ENCODE results near the gene HTR2B. TPM values are rescaled to one million over a fixed set of nuclear protein-coding genes. Genes with fewer than 3 reads are reported as not detected.

The HTR2B gene
- total RNA-seq, 1 experiment from 2014 or later, result not detected

DNA sequence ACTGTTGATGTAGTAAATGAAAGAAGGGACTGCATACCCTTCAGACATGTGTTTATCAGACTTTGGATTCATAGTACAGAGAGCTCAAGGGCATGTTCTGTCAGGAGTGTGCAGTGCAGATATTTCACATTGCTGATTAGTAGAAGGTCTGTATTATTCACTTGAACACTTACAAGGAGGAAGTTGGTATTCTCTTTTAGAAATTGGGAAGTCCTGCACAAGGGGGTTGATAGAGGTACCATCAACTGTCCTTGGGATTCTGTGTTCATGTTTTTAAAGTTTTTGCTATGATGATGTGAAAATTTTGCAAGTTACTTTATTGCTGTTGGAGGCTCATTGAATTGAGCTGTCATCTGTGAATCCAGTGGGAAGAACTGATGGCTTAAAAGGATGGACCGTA is 61.5 kb downstream of the HTR2B start:
- H3K4me3 ChIP-seq, result no peak overlapping the region
- no peak for DNase-seq
- no peaks in the 10 kb centered on the region for H3K9me3 ChIP-seq
- H3K27me3 ChIP-seq, result no peaks in the 10 kb centered on the region
- peaks cover 83% of the 10 kb centered on the region for H3K36me3 ChIP-seq

DNA sequence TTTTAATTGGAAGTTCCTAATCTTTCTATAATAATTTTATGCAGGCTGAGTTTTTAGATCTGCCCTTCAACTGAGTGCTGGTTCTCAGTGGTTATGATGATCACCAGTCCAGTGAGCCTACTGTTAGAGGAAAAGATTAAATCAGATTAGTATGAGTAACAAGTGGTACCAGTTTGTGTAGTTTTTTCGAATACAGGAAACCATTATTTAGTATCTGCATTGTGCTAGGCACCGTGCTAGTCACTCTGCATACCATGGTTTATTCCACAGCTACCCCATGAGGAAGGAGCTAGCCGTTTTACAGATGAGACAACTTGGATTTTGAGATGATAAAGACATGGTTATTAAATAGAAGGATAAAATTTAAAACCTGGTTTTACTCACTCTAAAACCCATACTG is 62.1 kb downstream of the HTR2B start:
- no peaks in the 10 kb centered on the region for H3K9me3 ChIP-seq
- H3K27me3 ChIP-seq, result no peaks in the 10 kb centered on the region
- no peak overlapping the region for H3K4me3 ChIP-seq
- H3K36me3 ChIP-seq, result peaks cover 83% of the 10 kb centered on the region
- DNase-seq, result no peak

GRCh38 chr2:231059756-231060155 is 65.1 kb downstream of the HTR2B start:
- Histone ChIP-seq H3K4me3 (peak overlapping the region; percentile 99), H3K27me3 (no peaks in the 10 kb centered on the region), H3K36me3 (peaks cover 69% of the 10 kb centered on the region), H3K9me3 (no peaks in the 10 kb centered on the region)
- DNase-seq, result peak; percentile 42

- Histone ChIP-seq H3K4me3 (peak overlapping the region; percentile 99), H3K27me3 (no peaks in the 10 kb centered on the region), H3K9me3 (no peaks in the 10 kb centered on the region), H3K36me3 (peaks cover 62% of the 10 kb centered on the region)
- no peak for DNase-seq
These were observed 65.9 kb downstream of the HTR2B start for GRCh38 chr2:231058761-231059550.

Other genes starting within 250 kb of the HTR2B start
- not detected in 2 replicates for gene GPR55, start 199.8 kb downstream of the HTR2B start, total RNA-seq (2014; rRNA removed; shearing (Covaris generic); ENCODE audit: low replicate concordance)
- not detected in 2 replicates for gene SPATA3, start 128.9 kb downstream of the HTR2B start, total RNA-seq (2014; rRNA removed; shearing (Covaris generic); ENCODE audit: low replicate concordance)
- 0.49 TPM in 1 of 2 replicates, not detected in the other for gene C2orf72, start 87.5 kb downstream of the HTR2B start, total RNA-seq (2014; rRNA removed; shearing (Covaris generic); ENCODE audit: low replicate concordance)
- gene PSMD1, start 68.2 kb downstream of the HTR2B start, total RNA-seq (2014; rRNA removed; shearing (Covaris generic); ENCODE audit: low replicate concordance), result 54.6 and 95.6 TPM in 2 replicates
- 15.2 and 51.5 TPM in 2 replicates for gene ARMC9, start 73.6 kb upstream of the HTR2B start, total RNA-seq (2014; rRNA removed; shearing (Covaris generic); ENCODE audit: low replicate concordance)

All from MG63 (cell line).